H9 (cell line): Measurements from ENCODE around the gene BAZ1B. TPM values are rescaled to one million over a fixed set of nuclear protein-coding genes. Genes with fewer than 3 reads are reported as not detected.

Experiments
- DNase-seq: peaks from one replicate; pipeline ENCODE4 v3.0.0-alpha.2; 2017
- H2AFZ ChIP-seq: one replicate; pipeline ENCODE4 v1.6.1; 2013; ENCODE audit warnings: mild to moderate bottlenecking, low read length, control low read depth, moderate library complexity
- H2AK5ac ChIP-seq: 2 replicates; pipeline ENCODE4 v1.6.1; 2013; ENCODE audit warnings: low read length, control low read depth, mixed read lengths; ENCODE audit not compliant: insufficient read length
- H2BK120ac ChIP-seq: one replicate; pipeline ENCODE4 v1.6.1; 2013; ENCODE audit warnings: low read depth, mild to moderate bottlenecking, low read length, control low read depth, inconsistent platforms; ENCODE audit not compliant: poor library complexity, severe bottlenecking
- H2BK12ac ChIP-seq: 2 replicates; pipeline ENCODE4 v1.6.1; 2013; ENCODE audit warnings: low read length, control low read depth, mixed read lengths, low read depth; ENCODE audit not compliant: insufficient read length
- H2BK15ac ChIP-seq: 2 replicates; pipeline ENCODE4 v1.6.1; 2013; ENCODE audit warnings: low read depth, low read length, control low read depth
- H2BK20ac ChIP-seq: one replicate; pipeline ENCODE4 v1.6.1; 2013; ENCODE audit warnings: low read depth, mild to moderate bottlenecking, low read length, control low read depth, inconsistent platforms; ENCODE audit not compliant: poor library complexity, severe bottlenecking
- H2BK5ac ChIP-seq: 2 replicates; pipeline ENCODE4 v1.6.1; 2013; ENCODE audit warnings: low read length, control low read depth, mixed read lengths; ENCODE audit not compliant: insufficient read length
- H3K14ac ChIP-seq: 2 replicates; pipeline ENCODE4 v1.6.1; 2013; ENCODE audit warnings: low read length, control low read depth; ENCODE audit not compliant: insufficient read depth
- H3K18ac ChIP-seq: 2 replicates; pipeline ENCODE4 v1.6.1; 2013; ENCODE audit warnings: low read depth, mild to moderate bottlenecking, mixed read lengths, low read length, control low read depth; ENCODE audit not compliant: insufficient read length
- H3K23ac ChIP-seq: 2 replicates; pipeline ENCODE4 v1.6.1; 2013; ENCODE audit warnings: low read length, control low read depth, mixed read lengths, low read depth; ENCODE audit not compliant: insufficient read length
- H3K23me2 ChIP-seq: 2 replicates; pipeline ENCODE4 v1.6.1; 2013; ENCODE audit warnings: low read depth, mild to moderate bottlenecking, mixed read lengths, low read length, control low read depth; ENCODE audit not compliant: insufficient read length, poor library complexity, severe bottlenecking
- H3K27ac ChIP-seq: 2 replicates; pipeline ENCODE4 v1.5.1; 2013; ENCODE audit warnings: low read length, control low read depth, mixed read lengths, low read depth; ENCODE audit not compliant: insufficient read length
- H3K27me3 ChIP-seq: 2 replicates; pipeline ENCODE4 v1.6.1; 2013; ENCODE audit warnings: low read length, control low read depth, inconsistent platforms; ENCODE audit not compliant: insufficient read depth
- H3K4ac ChIP-seq: 2 replicates; pipeline ENCODE4 v1.6.1; 2013; ENCODE audit warnings: low read depth, mild to moderate bottlenecking, control low read depth, inconsistent platforms, low read length, moderate library complexity
- H3K4me1 ChIP-seq: 2 replicates; pipeline ENCODE4 v1.6.1; 2013; ENCODE audit warnings: low read length, control low read depth, inconsistent platforms; ENCODE audit not compliant: insufficient read depth
- H3K4me2 ChIP-seq: 2 replicates; pipeline ENCODE4 v1.6.1; 2013; ENCODE audit warnings: low read length, control low read depth, mixed read lengths; ENCODE audit not compliant: insufficient read length, insufficient read depth
- H3K56ac ChIP-seq: 2 replicates; pipeline ENCODE4 v1.6.1; 2013; ENCODE audit warnings: low read depth, mild to moderate bottlenecking, mixed read lengths, low read length, control low read depth; ENCODE audit not compliant: insufficient read length
- H3K79me1 ChIP-seq: 2 replicates; pipeline ENCODE4 v1.6.1; 2013; ENCODE audit warnings: low read depth, mild to moderate bottlenecking, moderate library complexity, low read length, control low read depth, inconsistent platforms; ENCODE audit not compliant: insufficient read depth, poor library complexity, severe bottlenecking
- H3K79me2 ChIP-seq: 2 replicates; pipeline ENCODE4 v1.6.1; 2013; ENCODE audit warnings: low read length, control low read depth, inconsistent platforms; ENCODE audit not compliant: insufficient read depth
- H3K9ac ChIP-seq: 2 replicates; pipeline ENCODE4 v1.6.1; 2013; ENCODE audit warnings: low read length, control low read depth, mixed read lengths; ENCODE audit not compliant: insufficient read length; ENCODE audit errors: extremely low read depth
- H3K9me3 ChIP-seq: one replicate; pipeline ENCODE4 v1.6.1; 2013; ENCODE audit warnings: low read depth, low read length, inconsistent platforms; ENCODE audit not compliant: control insufficient read depth
- H3T11ph ChIP-seq: one replicate; pipeline ENCODE4 v1.6.1; 2013; ENCODE audit warnings: mild to moderate bottlenecking, low read length, control low read depth, inconsistent platforms
- H4K20me1 ChIP-seq: one replicate; pipeline ENCODE4 v1.6.1; 2013; ENCODE audit not compliant: control insufficient read depth, insufficient read length, insufficient read depth
- H4K5ac ChIP-seq: 2 replicates; pipeline ENCODE4 v1.6.1; 2013; ENCODE audit warnings: low read depth, mild to moderate bottlenecking, mixed read lengths, low read length, control low read depth; ENCODE audit not compliant: insufficient read length
- H4K8ac ChIP-seq: replicated peaks from 2 replicates; pipeline ENCODE4 v1.6.1; 2013; ENCODE audit warnings: low read length, control low read depth, mixed read lengths, low read depth; ENCODE audit not compliant: insufficient read length
- H4K91ac ChIP-seq: 2 replicates; pipeline ENCODE4 v1.6.1; 2013; ENCODE audit warnings: low read depth, mild to moderate bottlenecking, moderate library complexity, mixed read lengths, low read length, control low read depth; ENCODE audit not compliant: insufficient read length
- H3K27ac Mint-ChIP-seq, 3 experiments: 2 replicates in 2 of 3; 3 replicates in 1 of 3; pipeline ENCODE4 v1.8.0; 2020 to 2021; ENCODE audit warnings: mixed read lengths in 3 of 3, mild to moderate bottlenecking in 1 of 3, moderate library complexity in 1 of 3
- H3K27me3 Mint-ChIP-seq: 2 replicates; pipeline ENCODE4 v1.8.0; 2021; ENCODE audit warnings: low read depth, mild to moderate bottlenecking, moderate library complexity, mixed read lengths
- H3K36me3 Mint-ChIP-seq, 3 experiments: 2 replicates in 2 of 3; 3 replicates in 1 of 3; pipeline ENCODE4 v1.8.0; 2020 to 2021; ENCODE audit warnings: low read depth in 3 of 3, mixed read lengths in 3 of 3; ENCODE audit not compliant: insufficient read depth in 1 of 3
- H3K4me1 Mint-ChIP-seq, 2 experiments: 2 replicates each; pipeline ENCODE4 v1.8.0; 2020; ENCODE audit warnings: mixed read lengths in 2 of 2
- H3K4me3 Mint-ChIP-seq, 2 experiments: 2 replicates in 1 of 2; 3 replicates in 1 of 2; pipeline ENCODE4 v1.8.0; 2020 to 2021; ENCODE audit warnings: mild to moderate bottlenecking in 2 of 2, mixed read lengths in 2 of 2, moderate library complexity in 1 of 2
- H3K9me3 Mint-ChIP-seq, 2 experiments: 2 replicates in 1 of 2; 3 replicates in 1 of 2; pipeline ENCODE4 v1.8.0; 2020; ENCODE audit warnings: mild to moderate bottlenecking in 2 of 2, mixed read lengths in 2 of 2, moderate library complexity in 1 of 2
- WGBS: extraction: QIAGEN DNeasy Blood & Tissue Kit; methylation state at CpG from one replicate; pipeline ENCODE4 v1.1.7; 2013; ENCODE audit warnings: missing lambda C conversion rate, low lambda C conversion rate, mixed read lengths; ENCODE audit not compliant: insufficient read length; ENCODE audit errors: extremely low coverage; 5-methylcytosine and 5-hydroxymethylcytosine counted together
- total RNA-seq: library from RNA; stranded (reverse); gene quantifications from 2 replicates; pipeline ENCODE4 v1.2.1, GENCODE V29; 2021
- TF ChIP-seq, protein P1 (sequence below): fragments of 200-600 bp; sonication (generic); conservative IDR thresholded peaks from 3 replicates; pipeline ENCODE4 v1.8.0; 2021; ENCODE audit warnings: antibody characterized with exemption, mild to moderate bottlenecking

The BAZ1B gene
- total RNA-seq, 1 experiment from 2014 or later: 96.4 TPM

GRCh38 chr7:73483171-73483570 is 38.9 kb downstream of the BAZ1B start:
- H4K8ac ChIP-seq: no peak overlapping the region
- H2BK15ac ChIP-seq: no peak overlapping the region
- no peak overlapping the region for H2AK5ac ChIP-seq
- H3K9me3 ChIP-seq: no peaks in the 10 kb centered on the region
- no peak overlapping the region for H3K9ac ChIP-seq
- H3K4me2 ChIP-seq: no peak overlapping the region
- H3K79me1 ChIP-seq: peaks cover 7% of the 10 kb centered on the region
- H3T11ph ChIP-seq: no peak overlapping the region
- Mint-ChIP-seq H3K27ac (peak overlapping the region in 2 of 3 experiments; percentile 49 to 79; a peak in 3 of 7 replicates), H3K4me3 (no peak overlapping the region), H3K27me3 (no peaks in the 10 kb centered on the region), H3K9me3 (no peaks in the 10 kb centered on the region), H3K4me1 (peaks cover 18% of the 10 kb centered on the region in 2 experiments), H3K36me3 (peaks cover 38 to 81% (median 69%) of the 10 kb centered on the region in 3 experiments)
- no peaks in the 10 kb centered on the region for H4K20me1 ChIP-seq
- H3K14ac ChIP-seq: no peak overlapping the region
- no peak overlapping the region for H2BK20ac ChIP-seq
- H3K79me2 ChIP-seq: no peaks in the 10 kb centered on the region
- no peak overlapping the region for H3K18ac ChIP-seq
- no peak overlapping the region for H2BK5ac ChIP-seq
- no peak overlapping the region for H2AFZ ChIP-seq
- DNase-seq: no peak
- H3K4me1 ChIP-seq: no peaks in the 10 kb centered on the region
- no peak overlapping the region for H3K4ac ChIP-seq
- H3K27me3 ChIP-seq: no peaks in the 10 kb centered on the region
- no peak overlapping the region for H4K91ac ChIP-seq
- no peak overlapping the region for H2BK120ac ChIP-seq
- no peak overlapping the region for H3K23ac ChIP-seq
- H3K27ac ChIP-seq: no peak overlapping the region
- H3K23me2 ChIP-seq: no peaks in the 10 kb centered on the region
- no CpG with 5 or more reads among the region's 1 CpG for WGBS
- H2BK12ac ChIP-seq: no peak overlapping the region
- TF ChIP-seq, protein P1, sequence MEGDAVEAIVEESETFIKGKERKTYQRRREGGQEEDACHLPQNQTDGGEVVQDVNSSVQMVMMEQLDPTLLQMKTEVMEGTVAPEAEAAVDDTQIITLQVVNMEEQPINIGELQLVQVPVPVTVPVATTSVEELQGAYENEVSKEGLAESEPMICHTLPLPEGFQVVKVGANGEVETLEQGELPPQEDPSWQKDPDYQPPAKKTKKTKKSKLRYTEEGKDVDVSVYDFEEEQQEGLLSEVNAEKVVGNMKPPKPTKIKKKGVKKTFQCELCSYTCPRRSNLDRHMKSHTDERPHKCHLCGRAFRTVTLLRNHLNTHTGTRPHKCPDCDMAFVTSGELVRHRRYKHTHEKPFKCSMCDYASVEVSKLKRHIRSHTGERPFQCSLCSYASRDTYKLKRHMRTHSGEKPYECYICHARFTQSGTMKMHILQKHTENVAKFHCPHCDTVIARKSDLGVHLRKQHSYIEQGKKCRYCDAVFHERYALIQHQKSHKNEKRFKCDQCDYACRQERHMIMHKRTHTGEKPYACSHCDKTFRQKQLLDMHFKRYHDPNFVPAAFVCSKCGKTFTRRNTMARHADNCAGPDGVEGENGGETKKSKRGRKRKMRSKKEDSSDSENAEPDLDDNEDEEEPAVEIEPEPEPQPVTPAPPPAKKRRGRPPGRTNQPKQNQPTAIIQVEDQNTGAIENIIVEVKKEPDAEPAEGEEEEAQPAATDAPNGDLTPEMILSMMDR: no peak
- H4K5ac ChIP-seq: no peak overlapping the region
- H3K56ac ChIP-seq: no peak overlapping the region
